ENCODE measurements around the gene ALDH7A1. TPM values are rescaled to one million over a fixed set of nuclear protein-coding genes. Genes with fewer than 3 reads are reported as not detected.

Gene ALDH7A1
- total and polyA plus RNA-seq, 2 donors (not counting 1 experiment from before 2014, with no cell fraction given), result 0.78 to 3.3 TPM

DNA sequence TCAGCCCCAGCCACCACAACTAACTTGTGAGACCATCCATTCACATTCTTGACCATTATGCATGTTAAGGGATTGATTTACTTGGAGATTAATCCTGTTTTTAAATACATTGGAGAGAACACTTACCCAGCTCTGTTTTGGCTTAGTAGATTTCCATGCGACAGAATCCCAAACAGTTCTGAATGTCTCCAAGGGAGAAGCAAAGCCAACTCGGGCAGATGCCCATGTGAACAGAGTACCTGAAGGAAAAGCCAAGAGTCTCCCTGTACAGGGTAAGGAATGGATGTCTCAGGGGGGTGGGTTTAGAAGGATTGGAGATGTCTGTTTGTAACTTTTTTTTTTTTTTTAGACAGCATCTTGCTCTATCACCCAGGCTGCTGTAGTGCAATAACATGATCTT, 110.8 kb downstream of the ALDH7A1 start:
- POLR2A ChIA-PET, result no interaction called here
- TF ChIP-seq, protein P1, sequence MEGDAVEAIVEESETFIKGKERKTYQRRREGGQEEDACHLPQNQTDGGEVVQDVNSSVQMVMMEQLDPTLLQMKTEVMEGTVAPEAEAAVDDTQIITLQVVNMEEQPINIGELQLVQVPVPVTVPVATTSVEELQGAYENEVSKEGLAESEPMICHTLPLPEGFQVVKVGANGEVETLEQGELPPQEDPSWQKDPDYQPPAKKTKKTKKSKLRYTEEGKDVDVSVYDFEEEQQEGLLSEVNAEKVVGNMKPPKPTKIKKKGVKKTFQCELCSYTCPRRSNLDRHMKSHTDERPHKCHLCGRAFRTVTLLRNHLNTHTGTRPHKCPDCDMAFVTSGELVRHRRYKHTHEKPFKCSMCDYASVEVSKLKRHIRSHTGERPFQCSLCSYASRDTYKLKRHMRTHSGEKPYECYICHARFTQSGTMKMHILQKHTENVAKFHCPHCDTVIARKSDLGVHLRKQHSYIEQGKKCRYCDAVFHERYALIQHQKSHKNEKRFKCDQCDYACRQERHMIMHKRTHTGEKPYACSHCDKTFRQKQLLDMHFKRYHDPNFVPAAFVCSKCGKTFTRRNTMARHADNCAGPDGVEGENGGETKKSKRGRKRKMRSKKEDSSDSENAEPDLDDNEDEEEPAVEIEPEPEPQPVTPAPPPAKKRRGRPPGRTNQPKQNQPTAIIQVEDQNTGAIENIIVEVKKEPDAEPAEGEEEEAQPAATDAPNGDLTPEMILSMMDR (IDR thresholded peaks at IDR 0.05), result no peak
- TF ChIP-seq EZH2 (IDR thresholded peaks at IDR 0.05; ENCODE audit: borderline replicate concordance, insufficient read depth, low read depth, low read length, poor library complexity, severe bottlenecking), result no peak
- CTCF ChIA-PET, result no interaction called here
- no peaks in the 10 kb centered on the region for H3K4me1 Mint-ChIP-seq
- DNase-seq (no peak), ATAC-seq (ENCODE audit: low read depth) (no peak)
- Histone ChIP-seq H3K4me3 (ENCODE audit: control extremely low read depth in 1 of 5, extremely low read depth in 1 of 5, insufficient read depth in 1 of 5, low read depth in 2 of 5, low read length in 4 of 5) (no peak overlapping the region), H4K20me1 (ENCODE audit: control insufficient read depth, insufficient read depth, low read length, poor library complexity, severe bottlenecking) (no peaks in the 10 kb centered on the region), H3K4me2 (replicated peaks; ENCODE audit: low read depth, low read length, poor library complexity, severe bottlenecking) (no peak overlapping the region), H3K4me1 (ENCODE audit: control insufficient read depth in 2 of 2, insufficient read depth in 2 of 2, low read length in 2 of 2) (no peaks in the 10 kb centered on the region), H3K9me3 (ENCODE audit: control extremely low read depth in 1 of 3, control insufficient read depth in 2 of 3, insufficient read depth in 1 of 3, low read length in 2 of 3) (no peaks in the 10 kb centered on the region), H2AFZ (ENCODE audit: insufficient read depth, low read depth, low read length, poor library complexity, severe bottlenecking) (no peak overlapping the region), H3K36me3 (replicated peaks in 1 of 2; ENCODE audit: control extremely low read depth in 1 of 2, control insufficient read depth in 1 of 2, extremely low read depth in 1 of 2, insufficient read depth in 2 of 2, low read length in 1 of 2) (peaks cover 0 to 7% of the 10 kb centered on the region in 2 experiments), H3K27me3 (replicated peaks in 1 of 4; ENCODE audit: control extremely low read depth in 1 of 4, control insufficient read depth in 3 of 4, insufficient read depth in 4 of 4, low read length in 3 of 4) (no peaks in the 10 kb centered on the region), H3K27ac (ENCODE audit: low read length in 2 of 2) (no peak overlapping the region), H3K79me2 (ENCODE audit: control insufficient read depth, insufficient read depth, low read length) (no peaks in the 10 kb centered on the region), H3K9ac (ENCODE audit: low read length) (no peak overlapping the region)
- H3K9me3 Mint-ChIP-seq (ENCODE audit: insufficient read depth), result no peaks in the 10 kb centered on the region
- no peak overlapping the region for H3K4me3 Mint-ChIP-seq
- intact Hi-C loops (cut with micrococcal nuclease), result no loop called here
- WGBS (ENCODE audit: insufficient coverage), result 94% methylated on average over 2 of the region's 2 CpGs
- H3K27me3 Mint-ChIP-seq, result no peaks in the 10 kb centered on the region
- no peak overlapping the region for H3K27ac Mint-ChIP-seq

DNA sequence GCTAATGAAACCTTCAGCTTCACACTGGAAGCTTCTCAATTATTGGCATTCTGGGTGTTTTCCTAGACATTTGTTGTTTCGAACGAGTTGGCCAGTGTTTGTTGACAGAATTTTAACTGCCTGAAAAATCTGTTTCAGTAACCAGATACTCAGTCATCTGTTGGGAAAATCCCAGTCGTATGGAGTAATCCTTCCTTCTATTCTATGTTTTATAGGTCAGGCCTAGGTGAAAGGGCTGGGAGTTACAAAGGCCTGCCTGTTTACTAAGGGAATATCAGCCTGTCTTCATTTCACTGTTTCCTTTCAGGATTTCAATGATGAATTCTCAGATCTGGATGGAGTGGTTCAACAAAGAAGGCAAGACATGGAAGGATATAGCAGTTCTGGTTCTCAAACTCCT, 111.9 kb downstream of the ALDH7A1 start:
- Histone ChIP-seq H3K79me2 (ENCODE audit: control insufficient read depth, insufficient read depth, low read length) (no peaks in the 10 kb centered on the region), H3K9ac (ENCODE audit: low read length) (no peak overlapping the region), H3K9me3 (ENCODE audit: control extremely low read depth in 1 of 3, control insufficient read depth in 2 of 3, insufficient read depth in 1 of 3, low read length in 2 of 3) (no peaks in the 10 kb centered on the region), H3K4me3 (ENCODE audit: control extremely low read depth in 1 of 5, extremely low read depth in 1 of 5, insufficient read depth in 1 of 5, low read depth in 2 of 5, low read length in 4 of 5) (no peak overlapping the region), H2AFZ (ENCODE audit: insufficient read depth, low read depth, low read length, poor library complexity, severe bottlenecking) (no peak overlapping the region), H3K27ac (ENCODE audit: low read length in 2 of 2) (no peak overlapping the region), H3K27me3 (replicated peaks in 1 of 4; ENCODE audit: control extremely low read depth in 1 of 4, control insufficient read depth in 3 of 4, insufficient read depth in 4 of 4, low read length in 3 of 4) (no peaks in the 10 kb centered on the region), H4K20me1 (ENCODE audit: control insufficient read depth, insufficient read depth, low read length, poor library complexity, severe bottlenecking) (no peaks in the 10 kb centered on the region), H3K4me2 (replicated peaks; ENCODE audit: low read depth, low read length, poor library complexity, severe bottlenecking) (no peak overlapping the region), H3K36me3 (replicated peaks in 1 of 2; ENCODE audit: control extremely low read depth in 1 of 2, control insufficient read depth in 1 of 2, extremely low read depth in 1 of 2, insufficient read depth in 2 of 2, low read length in 1 of 2) (peaks cover 0 to 7% of the 10 kb centered on the region in 2 experiments), H3K4me1 (ENCODE audit: control insufficient read depth in 2 of 2, insufficient read depth in 2 of 2, low read length in 2 of 2) (no peaks in the 10 kb centered on the region)
- ChIA-PET POLR2A (no interaction called here), CTCF (no interaction called here)
- H3K4me3 Mint-ChIP-seq, result no peak overlapping the region
- no peaks in the 10 kb centered on the region for H3K9me3 Mint-ChIP-seq (ENCODE audit: insufficient read depth)
- DNase-seq, result no peak
- 95% methylated on average over 2 of the region's 3 CpGs for WGBS (ENCODE audit: insufficient coverage)
- no peaks in the 10 kb centered on the region for H3K27me3 Mint-ChIP-seq
- ATAC-seq (ENCODE audit: low read depth), result no peak
- no peak overlapping the region for H3K27ac Mint-ChIP-seq
- no peak for TF ChIP-seq EZH2 (IDR thresholded peaks at IDR 0.05; ENCODE audit: borderline replicate concordance, insufficient read depth, low read depth, low read length, poor library complexity, severe bottlenecking)
- TF ChIP-seq, protein P1 (IDR thresholded peaks at IDR 0.05), result no peak
- intact Hi-C loops (cut with micrococcal nuclease), result no loop called here
- no peaks in the 10 kb centered on the region for H3K4me1 Mint-ChIP-seq

All from B cell (primary cell).